Vagina (tissue), 2 donors: ENCODE measurements around the gene MAK.

Experiments used
- POLR2A ChIP-seq, 2 donors: fragments of 450-650 bp; IDR thresholded peaks; one replicate each; pipeline ENCODE4 v1.6.1; 2017; ENCODE audit warnings: antibody characterized with exemption in 2 of 2, mild to moderate bottlenecking in 2 of 2, moderate library complexity in 2 of 2
- TF ChIP-seq, protein P1 (sequence below), 3 experiments: fragments of 450-650 bp in 2 of 3; fragments of 200-600 bp in 1 of 3; sonication (generic) in 1 of 3; IDR thresholded peaks; one replicate each; pipeline ENCODE4 v1.5.1; 2017 to 2019; ENCODE audit warnings: antibody characterized with exemption in 3 of 3, mild to moderate bottlenecking in 2 of 3, moderate library complexity in 2 of 3

DNA sequence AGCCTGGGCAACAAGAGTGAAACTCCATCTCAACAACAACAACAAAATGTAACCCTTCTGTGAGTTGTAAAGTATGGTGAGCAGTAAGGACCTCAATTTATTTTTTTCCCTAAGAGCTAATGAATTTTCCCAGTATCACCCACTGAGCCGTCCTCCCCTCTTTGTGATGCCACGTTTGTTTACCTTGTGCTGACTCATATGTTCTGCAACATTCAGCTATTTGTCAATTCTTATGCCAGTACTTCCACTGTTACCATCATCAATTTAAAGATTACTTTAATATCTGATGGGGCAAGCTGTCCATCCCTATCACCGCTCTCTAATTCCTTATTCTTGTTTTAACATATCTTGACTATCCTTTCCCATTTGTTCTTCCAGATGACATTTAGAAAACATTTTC is 37.5 kb downstream of the MAK start:
- TF ChIP-seq POLR2A (IDR thresholded peaks at IDR 0.05): no peak
- TF ChIP-seq, protein P1, sequence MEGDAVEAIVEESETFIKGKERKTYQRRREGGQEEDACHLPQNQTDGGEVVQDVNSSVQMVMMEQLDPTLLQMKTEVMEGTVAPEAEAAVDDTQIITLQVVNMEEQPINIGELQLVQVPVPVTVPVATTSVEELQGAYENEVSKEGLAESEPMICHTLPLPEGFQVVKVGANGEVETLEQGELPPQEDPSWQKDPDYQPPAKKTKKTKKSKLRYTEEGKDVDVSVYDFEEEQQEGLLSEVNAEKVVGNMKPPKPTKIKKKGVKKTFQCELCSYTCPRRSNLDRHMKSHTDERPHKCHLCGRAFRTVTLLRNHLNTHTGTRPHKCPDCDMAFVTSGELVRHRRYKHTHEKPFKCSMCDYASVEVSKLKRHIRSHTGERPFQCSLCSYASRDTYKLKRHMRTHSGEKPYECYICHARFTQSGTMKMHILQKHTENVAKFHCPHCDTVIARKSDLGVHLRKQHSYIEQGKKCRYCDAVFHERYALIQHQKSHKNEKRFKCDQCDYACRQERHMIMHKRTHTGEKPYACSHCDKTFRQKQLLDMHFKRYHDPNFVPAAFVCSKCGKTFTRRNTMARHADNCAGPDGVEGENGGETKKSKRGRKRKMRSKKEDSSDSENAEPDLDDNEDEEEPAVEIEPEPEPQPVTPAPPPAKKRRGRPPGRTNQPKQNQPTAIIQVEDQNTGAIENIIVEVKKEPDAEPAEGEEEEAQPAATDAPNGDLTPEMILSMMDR (IDR thresholded peaks at IDR 0.05): no peak
